ENCODE measurements around the gene IPCEF1.

IPCEF1 gene

DNA sequence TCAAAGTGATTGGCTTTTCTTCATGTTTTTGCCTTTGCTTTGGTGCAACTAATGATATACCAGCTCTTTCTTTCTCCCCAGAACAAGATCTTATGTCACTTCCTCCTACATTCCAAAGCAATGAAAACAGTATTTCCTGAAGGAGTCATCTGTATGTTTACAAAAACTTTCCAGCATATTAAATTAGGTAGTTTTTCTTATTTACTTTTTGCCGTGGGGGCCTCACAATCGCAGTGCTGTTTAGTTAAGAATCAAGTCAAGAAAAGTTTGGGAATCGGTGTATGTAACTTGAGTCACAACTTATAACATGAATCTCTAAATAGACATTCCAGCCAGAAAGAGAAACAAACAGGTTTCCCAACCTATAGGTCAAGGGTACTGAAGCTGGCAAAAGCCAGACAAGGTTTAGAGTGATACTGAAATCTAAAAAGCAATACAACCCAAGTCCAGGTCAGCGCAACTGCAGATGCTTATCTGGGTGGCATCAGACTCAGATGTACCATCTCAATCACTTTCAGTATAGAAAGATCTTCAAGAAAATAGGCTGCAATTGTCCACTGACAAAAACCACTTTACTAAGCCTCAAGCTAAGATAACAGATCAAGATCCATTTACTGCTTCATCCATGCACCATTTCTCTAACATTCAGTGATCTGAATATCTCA, 63.6 kb downstream of the IPCEF1 start:
- Histone ChIP-seq H3K27ac (peak overlapping the region in 1 of 11 experiments; percentile 7; a peak in 1 of 22 replicates), H3K27me3 (no peaks in the 10 kb centered on the region), H3K9me3 (replicated peaks in 1 of 11) (peaks cover 0 to 44% (median 7%) of the 10 kb centered on the region in 11 experiments; a peak in 10 of 22 replicates), H3K4me1 (peaks cover 0 to 55% (median 8%) of the 10 kb centered on the region in 10 experiments; a peak in 9 of 20 replicates), H3K36me3 (peaks cover 0 to 64% (median 21%) of the 10 kb centered on the region in 11 experiments; a peak in 11 of 22 replicates), H3K4me2 (peak overlapping the region in 3 of 11 experiments; percentile 11 to 19 (median 11); a peak in 5 of 22 replicates), H3K9ac (no peak overlapping the region), H3K4me3 (no peak overlapping the region), H4K20me1 (peaks cover 0 to 96% (median 61%) of the 10 kb centered on the region in 11 experiments; a peak in 17 of 22 replicates)
- TF ChIP-seq Cebpa-rat (IDR thresholded peaks at IDR 0.05): no peak

DNA sequence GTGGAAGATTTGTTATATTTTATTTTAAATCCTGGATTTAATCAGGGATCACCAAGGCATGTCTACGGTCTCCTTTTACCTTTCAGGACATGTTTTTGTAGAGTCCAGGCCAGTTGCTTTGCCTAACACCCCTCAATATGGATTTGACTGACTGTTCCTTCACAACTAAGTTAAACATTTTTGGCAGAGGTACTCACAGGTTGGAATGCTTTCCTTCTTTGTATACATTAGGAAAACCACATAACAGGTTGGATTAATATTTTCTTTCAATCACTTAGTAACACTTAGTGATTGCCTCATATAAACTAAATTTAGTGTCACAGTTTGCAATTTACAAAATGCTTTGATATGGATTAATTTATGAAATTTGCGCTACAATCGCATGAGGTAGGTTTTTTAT, 64.5 kb downstream of the IPCEF1 start:
- Histone ChIP-seq H4K20me1 (peaks cover 0 to 96% (median 52%) of the 10 kb centered on the region in 11 experiments; a peak in 17 of 22 replicates), H3K27me3 (no peaks in the 10 kb centered on the region), H3K9me3 (replicated peaks in 1 of 11) (peaks cover 0 to 41% (median 7%) of the 10 kb centered on the region in 11 experiments; a peak in 10 of 22 replicates), H3K4me2 (peak overlapping the region in 1 of 11 experiments; percentile 11; a peak in 2 of 22 replicates), H3K9ac (no peak overlapping the region), H3K27ac (no peak overlapping the region), H3K4me3 (no peak overlapping the region), H3K36me3 (peaks cover 0 to 65% (median 22%) of the 10 kb centered on the region in 11 experiments; a peak in 12 of 22 replicates), H3K4me1 (peaks cover 0 to 46% (median 8%) of the 10 kb centered on the region in 10 experiments; a peak in 9 of 20 replicates)
- TF ChIP-seq Cebpa-rat (IDR thresholded peaks at IDR 0.05): no peak

DNA sequence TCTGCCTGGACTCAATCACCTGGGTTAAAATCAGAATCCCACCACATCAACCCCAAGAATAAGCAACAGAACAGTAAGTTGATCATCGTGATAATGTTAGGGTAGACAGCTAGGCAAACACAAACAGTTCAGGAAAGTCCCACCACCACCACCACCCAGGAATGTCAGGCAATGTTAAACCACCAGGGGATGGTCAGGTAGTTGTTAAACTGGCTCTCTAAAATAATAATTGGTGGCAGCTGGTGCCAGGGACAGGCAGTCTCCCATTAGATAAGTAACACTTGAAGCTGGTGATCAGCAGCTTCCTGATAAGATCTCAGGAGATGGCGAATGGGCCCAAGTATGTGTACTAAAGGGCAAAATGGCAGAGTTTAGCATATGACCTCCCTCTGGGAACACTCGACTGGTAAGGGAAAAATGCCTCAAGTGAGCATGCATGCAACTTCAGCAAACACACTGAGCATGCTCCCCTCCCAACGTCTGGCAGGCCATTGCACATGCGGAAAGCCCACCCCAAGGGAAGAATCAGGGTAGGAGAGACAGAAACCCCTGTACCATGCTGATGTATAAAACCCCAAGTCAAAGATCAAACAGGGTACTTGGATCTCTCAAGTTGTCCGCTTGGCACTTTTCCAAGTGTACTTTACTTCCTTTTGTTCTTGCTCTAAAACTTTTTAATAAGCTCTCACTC, 66.6 kb downstream of the IPCEF1 start:
- no peaks in the 10 kb centered on the region for H3K27me3 ChIP-seq
- no peak overlapping the region for H3K9ac ChIP-seq
- H3K27ac ChIP-seq: no peak overlapping the region
- H3K9me3 ChIP-seq (replicated peaks in 1 of 11): peaks cover 0 to 28% (median 7%) of the 10 kb centered on the region in 11 experiments; a peak in 11 of 22 replicates
- H3K4me2 ChIP-seq: no peak overlapping the region
- peaks cover 0 to 94% (median 34%) of the 10 kb centered on the region in 11 experiments; a peak in 16 of 22 replicates for H4K20me1 ChIP-seq
- H3K36me3 ChIP-seq: peaks cover 0 to 64% (median 39%) of the 10 kb centered on the region in 11 experiments; a peak in 17 of 22 replicates
- peaks cover 0 to 39% (median 4%) of the 10 kb centered on the region in 10 experiments; a peak in 9 of 20 replicates for H3K4me1 ChIP-seq
- no peak overlapping the region for H3K4me3 ChIP-seq
- TF ChIP-seq Cebpa-rat (IDR thresholded peaks at IDR 0.05): no peak

DNA sequence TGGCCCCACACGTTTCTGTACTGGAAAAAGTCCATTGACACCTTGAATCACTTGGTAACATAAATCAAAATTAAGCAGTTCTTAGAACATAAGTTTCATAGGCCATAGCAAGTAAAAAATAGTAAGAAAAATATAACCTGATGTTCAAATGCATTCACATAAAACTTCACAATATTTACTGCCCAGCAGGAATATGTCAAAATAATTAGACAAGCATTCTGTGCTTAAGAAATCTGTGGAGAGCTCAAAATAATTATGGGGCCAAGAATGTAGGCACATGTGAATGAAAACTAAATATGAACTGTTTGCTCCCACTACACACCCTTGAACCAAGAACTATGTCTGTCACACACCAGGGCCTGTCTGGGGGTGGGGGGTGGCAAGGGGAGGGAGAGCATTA, 70.8 kb downstream of the IPCEF1 start:
- Histone ChIP-seq H3K27ac (no peak overlapping the region; a peak in 1 of 22 replicates), H4K20me1 (peaks cover 0 to 90% (median 10%) of the 10 kb centered on the region in 11 experiments; a peak in 15 of 22 replicates), H3K4me2 (peak overlapping the region in 2 of 11 experiments; percentile 8 to 46; a peak in 2 of 22 replicates), H3K27me3 (no peaks in the 10 kb centered on the region), H3K9me3 (replicated peaks in 1 of 11) (peaks cover 5 to 41% (median 17%) of the 10 kb centered on the region in 11 experiments; a peak in 15 of 22 replicates), H3K9ac (no peak overlapping the region), H3K4me1 (peaks cover 0 to 17% (median 0%) of the 10 kb centered on the region in 10 experiments; a peak in 5 of 20 replicates), H3K36me3 (peaks cover 0 to 91% (median 61%) of the 10 kb centered on the region in 11 experiments; a peak in 18 of 22 replicates), H3K4me3 (no peak overlapping the region)
- no peak for TF ChIP-seq Cebpa-rat (IDR thresholded peaks at IDR 0.05)

DNA sequence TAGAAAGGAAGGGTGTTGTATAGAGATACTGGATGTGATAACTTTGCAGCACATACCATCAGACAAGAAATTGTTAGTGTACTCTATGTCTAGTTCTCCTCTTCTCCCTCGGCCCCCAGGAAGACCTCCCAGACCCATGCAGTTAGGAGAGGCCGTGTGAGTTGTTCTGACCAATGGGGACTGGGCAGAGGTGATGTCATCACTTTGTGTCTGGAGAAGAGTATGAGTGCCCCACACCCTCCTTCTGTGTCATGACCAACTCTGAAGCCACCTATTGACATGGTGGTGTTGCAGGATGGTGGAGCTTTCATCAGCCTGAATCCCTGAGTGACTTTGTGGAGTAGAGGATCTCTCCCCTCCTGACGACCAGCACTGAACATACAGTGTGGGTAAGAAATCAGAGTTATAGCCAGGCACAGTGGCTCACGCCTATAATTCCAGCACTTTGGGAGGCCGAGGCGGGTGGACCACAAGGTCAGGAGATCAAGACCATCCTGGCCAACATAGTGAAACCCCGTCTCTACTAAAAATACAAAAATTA, 72.2 kb downstream of the IPCEF1 start:
- TF ChIP-seq Cebpa-rat (IDR thresholded peaks at IDR 0.05): no peak
- H3K27ac ChIP-seq: no peak overlapping the region
- peaks cover 3 to 31% (median 16%) of the 10 kb centered on the region in 11 experiments; a peak in 14 of 22 replicates for H3K9me3 ChIP-seq (replicated peaks in 1 of 11)
- H3K9ac ChIP-seq: no peak overlapping the region
- no peak overlapping the region for H3K4me2 ChIP-seq
- peaks cover 0 to 90% (median 16%) of the 10 kb centered on the region in 11 experiments; a peak in 11 of 22 replicates for H4K20me1 ChIP-seq
- no peak overlapping the region for H3K4me3 ChIP-seq
- peaks cover 0 to 19% (median 0%) of the 10 kb centered on the region in 10 experiments; a peak in 5 of 20 replicates for H3K4me1 ChIP-seq
- H3K27me3 ChIP-seq: no peaks in the 10 kb centered on the region
- H3K36me3 ChIP-seq: peaks cover 0 to 92% (median 60%) of the 10 kb centered on the region in 11 experiments; a peak in 18 of 22 replicates

DNA sequence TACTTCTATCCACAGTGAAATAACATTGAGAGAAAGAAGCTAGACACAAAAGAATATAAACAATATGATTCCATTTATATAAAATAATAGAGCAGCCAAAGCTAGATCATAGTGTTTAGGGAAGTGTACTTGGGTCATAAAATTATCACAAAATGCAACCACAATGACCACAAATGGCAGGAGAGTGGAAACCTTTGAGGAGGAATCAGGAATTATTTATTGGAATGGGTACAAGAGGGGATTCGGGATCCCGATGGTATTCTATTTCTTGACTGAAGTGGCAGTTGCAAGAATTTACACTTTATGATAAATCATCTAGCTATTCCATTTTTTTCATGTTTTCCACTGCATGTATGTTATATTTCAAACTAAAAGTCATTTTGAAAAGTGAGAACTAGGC, 76.1 kb downstream of the IPCEF1 start:
- Histone ChIP-seq H3K4me3 (no peak overlapping the region), H3K9ac (no peak overlapping the region), H3K27me3 (no peaks in the 10 kb centered on the region), H3K9me3 (replicated peaks in 1 of 11) (peaks cover 3 to 25% (median 14%) of the 10 kb centered on the region in 11 experiments; a peak in 14 of 22 replicates), H3K27ac (no peak overlapping the region), H3K4me1 (peaks cover 17 to 50% (median 29%) of the 10 kb centered on the region in 10 experiments), H3K36me3 (peaks cover 0 to 75% (median 27%) of the 10 kb centered on the region in 11 experiments; a peak in 15 of 22 replicates), H4K20me1 (peaks cover 0 to 93% (median 27%) of the 10 kb centered on the region in 11 experiments; a peak in 12 of 22 replicates), H3K4me2 (no peak overlapping the region)
- TF ChIP-seq Cebpa-rat (IDR thresholded peaks at IDR 0.05): no peak

DNA sequence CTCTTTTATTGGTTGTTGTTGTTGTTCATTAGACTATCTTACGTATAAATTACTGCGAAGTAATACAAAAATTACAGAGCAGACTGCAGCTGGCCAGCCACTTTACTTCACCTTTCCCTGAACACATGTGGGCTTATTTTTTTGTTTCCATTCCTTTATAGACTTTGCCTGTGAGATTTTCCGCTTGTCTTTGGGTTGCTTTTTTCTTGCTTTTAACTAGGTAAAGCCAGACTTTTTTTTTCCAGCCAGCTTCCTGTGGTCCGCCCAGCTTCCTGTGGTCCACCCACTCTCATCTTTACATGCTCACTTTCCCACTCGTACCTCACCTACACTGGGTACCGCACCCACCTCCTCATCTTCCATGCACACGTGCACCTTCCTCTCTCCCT, 79.0 kb downstream of the IPCEF1 start:
- TF ChIP-seq Cebpa-rat (IDR thresholded peaks at IDR 0.05): no peak
- Histone ChIP-seq H3K4me3 (0 out of 20 replicates have a peak overlapping the region, but pooled peaks of 1 of the 10 experiments have one; percentile 23), H3K27me3 (no peaks in the 10 kb centered on the region), H3K36me3 (peaks cover 0 to 74% (median 16%) of the 10 kb centered on the region in 11 experiments; a peak in 13 of 22 replicates), H4K20me1 (peaks cover 0 to 99% (median 27%) of the 10 kb centered on the region in 11 experiments; a peak in 12 of 22 replicates), H3K9ac (peak overlapping the region in 8 of 11 experiments; percentile 7 to 45 (median 32); a peak in 10 of 22 replicates), H3K9me3 (replicated peaks in 1 of 11) (peaks cover 0 to 16% (median 5%) of the 10 kb centered on the region in 11 experiments; a peak in 4 of 22 replicates), H3K27ac (peak overlapping the region in 8 of 11 experiments; percentile 7 to 60 (median 24); a peak in 11 of 22 replicates), H3K4me1 (peaks cover 26 to 61% (median 37%) of the 10 kb centered on the region in 10 experiments), H3K4me2 (peak overlapping the region; percentile 53 to 85 (median 69))
